ENCODE measurements around the gene IL18. TPM values are rescaled to one million over a fixed set of nuclear protein-coding genes. Genes with fewer than 3 reads are reported as not detected.

Gene IL18
- not detected in 2 replicates for total RNA-seq

GRCh38 chr11:112163875-112164685 is at the start of gene IL18:
Gene IL18 (minus strand): TSS chr11:112164094. CDS start chr11:112155053, 9,041 bp downstream.

GRCh38 chr11:112174789-112175598 is 11.1 kb upstream of the IL18 start, which contains the start of gene BCO2:
Gene BCO2 (plus strand): TSS chr11:112175512. CDS start chr11:112175602, 90 bp downstream.

GRCh38 chr11:112167145-112167544 is 3.3 kb upstream of the IL18 start, which contains the start of gene TEX12:
Gene TEX12 (plus strand): TSS chr11:112167372. CDS start chr11:112169269, 1,897 bp downstream.

Small RNAs within 50 kb of the gene (small RNA-seq; reads per million reads assigned to genes)
- not detected for gene MRPS36P4

Other genes starting within 250 kb of the IL18 start
- 0.37 TPM in 1 of 2 replicates, not detected in the other for gene C11orf52, start 245.2 kb downstream of the IL18 start, total RNA-seq
- gene DIXDC1, start 226.8 kb downstream of the IL18 start, total RNA-seq: 10.2 and 13.6 TPM in 2 replicates
- 47.4 and 69.0 TPM in 2 replicates for gene DLAT, start 138.7 kb downstream of the IL18 start, total RNA-seq
- 2.2 TPM in 2 replicates for gene PIH1D2, start 90.1 kb downstream of the IL18 start, total RNA-seq
- 19.5 and 21.3 TPM in 2 replicates for gene NKAPD1, start 89.8 kb downstream of the IL18 start, total RNA-seq
- gene TIMM8B, start 77.3 kb downstream of the IL18 start, total RNA-seq: 55.9 and 73.5 TPM in 2 replicates
- 128 and 148 TPM in 2 replicates for gene SDHD, start 77.2 kb downstream of the IL18 start, total RNA-seq
- gene TEX12, start 3.3 kb upstream of the IL18 start, total RNA-seq: under 0.01 and 0.20 TPM in 2 replicates
- gene BCO2, start 11.4 kb upstream of the IL18 start, total RNA-seq: 0.73 and 0.78 TPM in 2 replicates
- gene PTS, start 62.3 kb upstream of the IL18 start, total RNA-seq: 25.0 and 28.9 TPM in 2 replicates
- gene PLET1, start 96.8 kb upstream of the IL18 start, total RNA-seq: not detected in 2 replicates

Measured in subcutaneous preadipocyte (primary cell).